ENCODE data around the gene ARHGAP26. TPM values are rescaled to one million over a fixed set of nuclear protein-coding genes. Genes with fewer than 3 reads are reported as not detected.

The ARHGAP26 gene
- total RNA-seq, 1 experiment from 2014 or later, result 54.3 TPM

DNA sequence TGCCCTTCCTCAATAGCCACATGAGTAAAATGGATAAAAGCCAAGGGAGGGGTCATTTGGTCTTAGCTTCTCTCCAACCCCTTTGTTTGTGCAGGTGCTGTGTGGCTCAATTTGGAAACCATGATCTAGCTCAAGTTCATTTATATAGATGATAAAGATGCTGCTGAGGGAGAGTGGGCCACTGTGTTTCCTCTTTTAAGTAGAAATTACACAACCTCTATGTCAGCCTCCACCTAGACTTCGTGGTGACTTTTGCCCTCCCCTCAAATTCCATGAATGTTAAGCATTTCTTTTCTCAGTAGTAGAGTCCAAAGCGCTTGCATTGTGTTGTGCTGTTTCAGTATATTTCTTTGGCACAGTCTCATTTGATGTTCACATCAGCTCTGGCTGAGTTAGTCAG, 241.4 kb downstream of the ARHGAP26 start:
- POLR2A ChIA-PET, result interaction anchor here (0.9 to 1.0 kb wide), 2 partner anchors 13 to 389 kb away, joined by 3 to 4 read pairs; no protein-coding TSS in a partner anchor
- no peaks in the 10 kb centered on the region for H3K36me3 Mint-ChIP-seq (ENCODE audit: insufficient read depth, unreplicated experiment)
- H3K4me3 Mint-ChIP-seq (ENCODE audit: unreplicated experiment), result no peak overlapping the region
- no peaks in the 10 kb centered on the region for H3K9me3 Mint-ChIP-seq (ENCODE audit: unreplicated experiment)
- no peak overlapping the region for H3K27ac Mint-ChIP-seq (ENCODE audit: low read depth, unreplicated experiment)
- DNase-seq (ENCODE audit: unreplicated experiment), result no peak
- no peak for TF ChIP-seq CTCF (IDR thresholded peaks at IDR 0.05; ENCODE audit: unreplicated experiment)
- intact Hi-C loops (cut with micrococcal nuclease), result loop anchor here (5.0 kb wide), 2 partner anchors 676 to 956 kb away; no protein-coding TSS in a partner anchor
- CTCF ChIA-PET, result interaction anchor here (0.6 to 1.3 kb wide), 4 partner anchors 14 to 95 kb away, joined by 3 to 4 read pairs (median 3); no protein-coding TSS in a partner anchor
- H3K27me3 Mint-ChIP-seq (ENCODE audit: insufficient read depth, unreplicated experiment), result no peaks in the 10 kb centered on the region
- H3K4me1 Mint-ChIP-seq (ENCODE audit: insufficient read depth, unreplicated experiment), result peaks cover 24% of the 10 kb centered on the region
- no TSS peak for BruUV-seq (replicated peaks)

DNA sequence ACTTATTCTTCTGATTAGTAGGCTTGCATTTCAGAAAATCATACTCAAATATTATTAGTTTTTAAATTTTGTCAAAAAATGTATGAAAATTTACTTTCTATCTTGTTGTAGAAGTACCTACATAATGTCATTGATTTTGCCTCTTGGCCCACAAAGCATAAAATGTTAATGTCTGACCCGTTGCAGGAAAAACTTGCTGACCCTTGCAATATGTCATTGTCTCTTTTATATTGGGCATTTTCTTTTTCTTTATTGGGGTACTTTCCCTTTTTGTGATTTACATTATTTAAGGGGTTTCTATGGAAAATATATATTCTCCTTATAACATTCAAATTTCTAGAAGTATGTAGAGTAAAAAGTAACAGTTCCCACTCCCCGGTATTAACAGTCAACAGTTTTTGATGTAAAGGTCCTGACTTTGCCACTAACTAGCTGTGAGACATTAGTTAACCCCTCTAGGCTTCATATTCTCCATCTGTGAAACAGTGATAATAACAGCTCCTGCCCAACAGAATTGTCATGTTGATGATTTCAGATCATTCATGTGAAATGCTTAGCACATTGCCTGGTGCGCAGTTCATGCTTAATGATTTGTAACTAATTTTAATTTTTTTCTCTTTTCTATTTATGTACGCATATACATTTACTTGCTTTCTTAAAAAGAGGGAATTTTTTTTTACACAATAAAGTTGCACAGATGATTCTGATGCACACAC, 243.2 kb downstream of the ARHGAP26 start:
- Mint-ChIP-seq H3K9me3 (ENCODE audit: unreplicated experiment) (no peaks in the 10 kb centered on the region), H3K4me3 (ENCODE audit: unreplicated experiment) (no peak overlapping the region), H3K36me3 (ENCODE audit: insufficient read depth, unreplicated experiment) (no peaks in the 10 kb centered on the region), H3K4me1 (ENCODE audit: insufficient read depth, unreplicated experiment) (peaks cover 16% of the 10 kb centered on the region), H3K27ac (ENCODE audit: low read depth, unreplicated experiment) (no peak overlapping the region), H3K27me3 (ENCODE audit: insufficient read depth, unreplicated experiment) (no peaks in the 10 kb centered on the region)
- TF ChIP-seq CTCF (IDR thresholded peaks at IDR 0.05; ENCODE audit: unreplicated experiment), result no peak
- DNase-seq (ENCODE audit: unreplicated experiment), result no peak
- CTCF ChIA-PET, result interaction anchor here (0.6 to 1.5 kb wide), 6 partner anchors 10 to 508 kb away, joined by 3 to 4 read pairs (median 3); no protein-coding TSS in a partner anchor
- POLR2A ChIA-PET, result interaction anchor here (0.7 to 1.1 kb wide), 2 partner anchors 28 to 289 kb away, joined by 3 read pairs; no protein-coding TSS in a partner anchor
- no TSS peak for BruUV-seq (replicated peaks)
- intact Hi-C loops (cut with micrococcal nuclease), result loop anchor here (5.0 kb wide), 2 partner anchors 674 to 954 kb away; no protein-coding TSS in a partner anchor

- Mint-ChIP-seq H3K27me3 (ENCODE audit: insufficient read depth, unreplicated experiment) (no peaks in the 10 kb centered on the region), H3K27ac (ENCODE audit: low read depth, unreplicated experiment) (no peak overlapping the region), H3K4me1 (ENCODE audit: insufficient read depth, unreplicated experiment) (peaks cover 8% of the 10 kb centered on the region), H3K9me3 (ENCODE audit: unreplicated experiment) (no peaks in the 10 kb centered on the region), H3K4me3 (ENCODE audit: unreplicated experiment) (no peak overlapping the region), H3K36me3 (ENCODE audit: insufficient read depth, unreplicated experiment) (no peaks in the 10 kb centered on the region)
- BruUV-seq (replicated peaks), result no TSS peak
- DNase-seq (ENCODE audit: unreplicated experiment), result peak; percentile 63
- intact Hi-C loops (cut with micrococcal nuclease), result loop anchor here (5.0 kb wide), 2 partner anchors 673 to 953 kb away; no protein-coding TSS in a partner anchor
- POLR2A ChIA-PET, result no interaction called here
- CTCF ChIA-PET, result interaction anchor here (0.7 to 1.5 kb wide), 5 partner anchors 11 to 1133 kb away, joined by 3 to 4 read pairs (median 3); no protein-coding TSS in a partner anchor
- TF ChIP-seq CTCF (IDR thresholded peaks at IDR 0.05; ENCODE audit: unreplicated experiment), result peak; percentile 42
These were observed 244.0 kb downstream of the ARHGAP26 start for GRCh38 chr5:143014017-143014651.

Measured in MCF 10A (cell line).